Gastrocnemius medialis (tissue), 4 donors: ENCODE measurements around the gene TAF3.

Source experiments
- POLR2A ChIP-seq, 2 donors: fragments of 450-650 bp; IDR thresholded peaks; one replicate each; pipeline ENCODE4 v1.6.1; 2017; ENCODE audit warnings: antibody characterized with exemption in 2 of 2, mild to moderate bottlenecking in 2 of 2, moderate library complexity in 2 of 2
- TF ChIP-seq, protein P1 (sequence below), 5 experiments: fragments of 450-650 bp in 3 of 5; fragments of 200-600 bp in 2 of 5; sonication (generic) in 2 of 5; IDR thresholded peaks in 4 of 5; conservative IDR thresholded peaks in 1 of 5; 1 replicate in 4 of 5; 2 replicates in 1 of 5; pipeline ENCODE4 v1.5.1; 2016 to 2019; ENCODE audit warnings: antibody characterized with exemption in 5 of 5, mild to moderate bottlenecking in 3 of 5, moderate library complexity in 3 of 5

DNA sequence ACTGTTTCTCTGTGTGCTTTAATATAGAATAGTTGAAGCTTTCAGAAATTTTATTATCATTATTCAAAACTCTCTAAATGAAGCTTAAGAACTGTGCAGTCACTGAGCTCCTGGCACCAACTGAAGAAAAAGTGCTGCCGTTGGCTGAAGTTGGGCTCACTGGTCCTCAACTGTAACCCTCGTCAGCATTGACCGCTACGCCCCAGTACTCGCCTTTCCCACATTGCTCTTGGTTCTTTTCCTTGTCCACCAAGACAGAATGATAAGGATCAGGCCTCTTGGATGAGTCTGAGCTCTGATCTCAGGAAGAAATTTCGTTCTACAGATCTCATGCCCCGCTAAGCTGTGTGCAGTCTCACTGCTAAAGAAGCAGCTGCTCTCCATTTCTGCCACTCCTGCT lies 7.9 kb upstream of the TAF3 start:
- TF ChIP-seq, protein P1, sequence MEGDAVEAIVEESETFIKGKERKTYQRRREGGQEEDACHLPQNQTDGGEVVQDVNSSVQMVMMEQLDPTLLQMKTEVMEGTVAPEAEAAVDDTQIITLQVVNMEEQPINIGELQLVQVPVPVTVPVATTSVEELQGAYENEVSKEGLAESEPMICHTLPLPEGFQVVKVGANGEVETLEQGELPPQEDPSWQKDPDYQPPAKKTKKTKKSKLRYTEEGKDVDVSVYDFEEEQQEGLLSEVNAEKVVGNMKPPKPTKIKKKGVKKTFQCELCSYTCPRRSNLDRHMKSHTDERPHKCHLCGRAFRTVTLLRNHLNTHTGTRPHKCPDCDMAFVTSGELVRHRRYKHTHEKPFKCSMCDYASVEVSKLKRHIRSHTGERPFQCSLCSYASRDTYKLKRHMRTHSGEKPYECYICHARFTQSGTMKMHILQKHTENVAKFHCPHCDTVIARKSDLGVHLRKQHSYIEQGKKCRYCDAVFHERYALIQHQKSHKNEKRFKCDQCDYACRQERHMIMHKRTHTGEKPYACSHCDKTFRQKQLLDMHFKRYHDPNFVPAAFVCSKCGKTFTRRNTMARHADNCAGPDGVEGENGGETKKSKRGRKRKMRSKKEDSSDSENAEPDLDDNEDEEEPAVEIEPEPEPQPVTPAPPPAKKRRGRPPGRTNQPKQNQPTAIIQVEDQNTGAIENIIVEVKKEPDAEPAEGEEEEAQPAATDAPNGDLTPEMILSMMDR (IDR thresholded peaks at IDR 0.05 in 4 of 5, conservative IDR thresholded peaks at IDR 0.05 in 1 of 5): no peak
- no peak for TF ChIP-seq POLR2A (IDR thresholded peaks at IDR 0.05)
